ENCODE data around the gene RPAIN.

RPAIN gene

GRCh38 chr17:5379351-5380107 lies 40.5 kb upstream of the RPAIN start:
- Histone ChIP-seq H3K4me2 (ENCODE audit: low read length) (no peak overlapping the region), H4K8ac (ENCODE audit: low read depth, low read length) (no peak overlapping the region), H3K4me3 (ENCODE audit: low read depth, low read length) (no peak overlapping the region), H3K9ac (ENCODE audit: low read length) (no peak overlapping the region), H4K12ac (ENCODE audit: low read depth, low read length) (no peak overlapping the region), H3K23ac (ENCODE audit: low read length) (no peak overlapping the region), H3K18ac (ENCODE audit: low read length) (no peak overlapping the region), H2AFZ (ENCODE audit: insufficient read depth, low read length, poor library complexity) (no peak overlapping the region), H4K91ac (ENCODE audit: low read depth, low read length) (no peak overlapping the region), H3K4me1 (ENCODE audit: control insufficient read depth in 1 of 2, insufficient read depth in 2 of 2, low read length in 2 of 2) (no peaks in the 10 kb centered on the region), H3K9me3 (ENCODE audit: insufficient read depth, low read depth, low read length) (peaks cover 1% of the 10 kb centered on the region), H3K27ac (ENCODE audit: low read depth, low read length) (no peak overlapping the region), H2BK120ac (ENCODE audit: insufficient read depth, low read length, poor library complexity) (no peak overlapping the region), H2BK5ac (ENCODE audit: low read depth, low read length, poor library complexity) (no peak overlapping the region), H3K4ac (ENCODE audit: low read depth, low read length) (no peak overlapping the region), H3K14ac (ENCODE audit: low read length) (no peak overlapping the region), H3K36me3 (ENCODE audit: control insufficient read depth in 1 of 2, insufficient read depth in 2 of 2, low read length in 2 of 2) (peaks cover 43 to 61% of the 10 kb centered on the region in 2 experiments), H2BK12ac (ENCODE audit: low read length) (no peak overlapping the region), H3K79me2 (ENCODE audit: control insufficient read depth, insufficient read depth, low read length, poor library complexity) (no peaks in the 10 kb centered on the region), H3K79me1 (ENCODE audit: low read length) (no peaks in the 10 kb centered on the region), H3K27me3 (ENCODE audit: insufficient read depth, low read length) (no peaks in the 10 kb centered on the region), H2AK5ac (ENCODE audit: low read length) (no peak overlapping the region)
- DNase-seq = no peak
- WGBS (ENCODE audit: extremely low coverage, insufficient coverage, insufficient read length) = no CpG with 5 or more reads among the region's 11 CpGs

DNA sequence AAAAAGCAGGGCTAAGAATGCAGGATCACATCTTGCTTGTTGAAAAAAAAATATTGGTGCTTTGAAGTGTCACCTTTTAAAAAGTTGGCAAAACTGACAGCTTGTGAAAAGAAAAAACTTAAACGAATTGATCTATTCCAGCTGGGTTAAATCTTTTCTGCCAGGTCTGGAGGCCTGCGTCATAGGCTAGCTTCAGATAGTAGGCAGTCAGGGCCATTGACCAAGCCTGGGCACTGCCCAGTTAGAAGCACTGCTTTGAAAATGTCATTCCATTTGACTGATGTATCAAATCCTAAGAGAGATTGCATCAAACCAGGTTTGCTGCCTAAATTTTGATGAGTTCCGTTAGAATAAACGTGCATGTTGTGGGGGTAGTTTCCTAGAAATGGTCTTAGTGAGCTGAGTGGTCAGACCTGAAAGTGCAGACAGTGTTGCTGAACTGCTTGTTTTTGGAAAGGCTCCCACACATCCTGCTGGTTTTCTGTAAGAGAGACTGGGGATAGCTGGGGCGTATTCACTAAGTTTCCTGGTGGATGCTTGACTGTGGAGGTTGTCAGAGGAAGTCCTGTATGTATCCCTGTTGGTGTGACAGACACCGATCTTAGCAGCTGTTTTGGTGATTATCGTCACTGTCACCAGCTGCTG lies 39.4 kb upstream of the RPAIN start:
- no peak overlapping the region for H4K91ac ChIP-seq (ENCODE audit: low read depth, low read length)
- no peak overlapping the region for H2BK12ac ChIP-seq (ENCODE audit: low read length)
- no peak overlapping the region for H3K9ac ChIP-seq (ENCODE audit: low read length)
- H2BK120ac ChIP-seq (ENCODE audit: insufficient read depth, low read length, poor library complexity) = no peak overlapping the region
- H2BK5ac ChIP-seq (ENCODE audit: low read depth, low read length, poor library complexity) = no peak overlapping the region
- DNase-seq = no peak
- no peaks in the 10 kb centered on the region for H3K27me3 ChIP-seq (ENCODE audit: insufficient read depth, low read length)
- H3K27ac ChIP-seq (ENCODE audit: low read depth, low read length) = no peak overlapping the region
- H3K79me2 ChIP-seq (ENCODE audit: control insufficient read depth, insufficient read depth, low read length, poor library complexity) = no peaks in the 10 kb centered on the region
- no peak overlapping the region for H3K18ac ChIP-seq (ENCODE audit: low read length)
- no peak overlapping the region for H4K8ac ChIP-seq (ENCODE audit: low read depth, low read length)
- H3K23ac ChIP-seq (ENCODE audit: low read length) = no peak overlapping the region
- no peaks in the 10 kb centered on the region for H3K79me1 ChIP-seq (ENCODE audit: low read length)
- no peak overlapping the region for H3K14ac ChIP-seq (ENCODE audit: low read length)
- H3K4me3 ChIP-seq (ENCODE audit: low read depth, low read length) = no peak overlapping the region
- no peak overlapping the region for H3K4ac ChIP-seq (ENCODE audit: low read depth, low read length)
- H2AK5ac ChIP-seq (ENCODE audit: low read length) = no peak overlapping the region
- peaks cover 40 to 66% of the 10 kb centered on the region in 2 experiments for H3K36me3 ChIP-seq (ENCODE audit: control insufficient read depth in 1 of 2, insufficient read depth in 2 of 2, low read length in 2 of 2)
- H3K4me2 ChIP-seq (ENCODE audit: low read length) = no peak overlapping the region
- WGBS (ENCODE audit: extremely low coverage, insufficient coverage, insufficient read length) = no CpG with 5 or more reads among the region's 7 CpGs
- H4K12ac ChIP-seq (ENCODE audit: low read depth, low read length) = no peak overlapping the region
- peaks cover 1% of the 10 kb centered on the region for H3K9me3 ChIP-seq (ENCODE audit: insufficient read depth, low read depth, low read length)
- no peak overlapping the region for H2AFZ ChIP-seq (ENCODE audit: insufficient read depth, low read length, poor library complexity)
- H3K4me1 ChIP-seq (ENCODE audit: control insufficient read depth in 1 of 2, insufficient read depth in 2 of 2, low read length in 2 of 2) = no peaks in the 10 kb centered on the region

GRCh38 chr17:5381542-5381941 lies 38.4 kb upstream of the RPAIN start:
- no peak overlapping the region for H2BK5ac ChIP-seq (ENCODE audit: low read depth, low read length, poor library complexity)
- peaks cover 1% of the 10 kb centered on the region for H3K9me3 ChIP-seq (ENCODE audit: insufficient read depth, low read depth, low read length)
- no peak overlapping the region for H3K18ac ChIP-seq (ENCODE audit: low read length)
- H4K12ac ChIP-seq (ENCODE audit: low read depth, low read length) = no peak overlapping the region
- H3K14ac ChIP-seq (ENCODE audit: low read length) = no peak overlapping the region
- H3K4me3 ChIP-seq (ENCODE audit: low read depth, low read length) = no peak overlapping the region
- peaks cover 36 to 64% of the 10 kb centered on the region in 2 experiments for H3K36me3 ChIP-seq (ENCODE audit: control insufficient read depth in 1 of 2, insufficient read depth in 2 of 2, low read length in 2 of 2)
- no peaks in the 10 kb centered on the region for H3K27me3 ChIP-seq (ENCODE audit: insufficient read depth, low read length)
- no peak overlapping the region for H3K4me2 ChIP-seq (ENCODE audit: low read length)
- no peak overlapping the region for H2AFZ ChIP-seq (ENCODE audit: insufficient read depth, low read length, poor library complexity)
- no peak overlapping the region for H2BK12ac ChIP-seq (ENCODE audit: low read length)
- WGBS (ENCODE audit: extremely low coverage, insufficient coverage, insufficient read length) = no CpG with 5 or more reads among the region's 4 CpGs
- no peaks in the 10 kb centered on the region for H3K79me2 ChIP-seq (ENCODE audit: control insufficient read depth, insufficient read depth, low read length, poor library complexity)
- H4K8ac ChIP-seq (ENCODE audit: low read depth, low read length) = no peak overlapping the region
- no peak overlapping the region for H3K4ac ChIP-seq (ENCODE audit: low read depth, low read length)
- H3K27ac ChIP-seq (ENCODE audit: low read depth, low read length) = no peak overlapping the region
- H3K79me1 ChIP-seq (ENCODE audit: low read length) = no peaks in the 10 kb centered on the region
- H3K23ac ChIP-seq (ENCODE audit: low read length) = no peak overlapping the region
- no peaks in the 10 kb centered on the region for H3K4me1 ChIP-seq (ENCODE audit: control insufficient read depth in 1 of 2, insufficient read depth in 2 of 2, low read length in 2 of 2)
- DNase-seq = no peak
- no peak overlapping the region for H2BK120ac ChIP-seq (ENCODE audit: insufficient read depth, low read length, poor library complexity)
- H4K91ac ChIP-seq (ENCODE audit: low read depth, low read length) = no peak overlapping the region
- no peak overlapping the region for H2AK5ac ChIP-seq (ENCODE audit: low read length)
- no peak overlapping the region for H3K9ac ChIP-seq (ENCODE audit: low read length)

- Histone ChIP-seq H3K79me2 (ENCODE audit: control insufficient read depth, insufficient read depth, low read length, poor library complexity) (no peaks in the 10 kb centered on the region), H4K8ac (ENCODE audit: low read depth, low read length) (no peak overlapping the region), H4K12ac (ENCODE audit: low read depth, low read length) (no peak overlapping the region), H3K27ac (ENCODE audit: low read depth, low read length) (no peak overlapping the region), H2BK5ac (ENCODE audit: low read depth, low read length, poor library complexity) (no peak overlapping the region), H3K79me1 (ENCODE audit: low read length) (no peaks in the 10 kb centered on the region), H2AFZ (ENCODE audit: insufficient read depth, low read length, poor library complexity) (no peak overlapping the region), H3K36me3 (ENCODE audit: control insufficient read depth in 1 of 2, insufficient read depth in 2 of 2, low read length in 2 of 2) (peaks cover 32 to 57% of the 10 kb centered on the region in 2 experiments), H3K9ac (ENCODE audit: low read length) (no peak overlapping the region), H3K4ac (ENCODE audit: low read depth, low read length) (no peak overlapping the region), H3K4me3 (ENCODE audit: low read depth, low read length) (no peak overlapping the region), H2BK120ac (ENCODE audit: insufficient read depth, low read length, poor library complexity) (no peak overlapping the region), H2BK12ac (ENCODE audit: low read length) (no peak overlapping the region), H3K23ac (ENCODE audit: low read length) (no peak overlapping the region), H3K4me1 (ENCODE audit: control insufficient read depth in 1 of 2, insufficient read depth in 2 of 2, low read length in 2 of 2) (no peaks in the 10 kb centered on the region), H4K91ac (ENCODE audit: low read depth, low read length) (no peak overlapping the region), H3K18ac (ENCODE audit: low read length) (no peak overlapping the region), H2AK5ac (ENCODE audit: low read length) (no peak overlapping the region), H3K27me3 (ENCODE audit: insufficient read depth, low read length) (no peaks in the 10 kb centered on the region), H3K14ac (ENCODE audit: low read length) (no peak overlapping the region), H3K4me2 (ENCODE audit: low read length) (no peak overlapping the region), H3K9me3 (ENCODE audit: insufficient read depth, low read depth, low read length) (no peaks in the 10 kb centered on the region)
- DNase-seq = no peak
- WGBS (ENCODE audit: extremely low coverage, insufficient coverage, insufficient read length) = no CpG with 5 or more reads among the region's 5 CpGs
Observed at GRCh38 chr17:5391678-5392077, 28.3 kb upstream of the RPAIN start.

All from trophoblast cell (in vitro differentiated cells and primary cell).